Measurements from ENCODE around the gene KCNE1.
"Not testable (repeated sequence)": the region's sequence is repeated elsewhere in the genome, so short reads cannot be mapped to it uniquely, and the experiment has no call there.

Gene KCNE1

DNA sequence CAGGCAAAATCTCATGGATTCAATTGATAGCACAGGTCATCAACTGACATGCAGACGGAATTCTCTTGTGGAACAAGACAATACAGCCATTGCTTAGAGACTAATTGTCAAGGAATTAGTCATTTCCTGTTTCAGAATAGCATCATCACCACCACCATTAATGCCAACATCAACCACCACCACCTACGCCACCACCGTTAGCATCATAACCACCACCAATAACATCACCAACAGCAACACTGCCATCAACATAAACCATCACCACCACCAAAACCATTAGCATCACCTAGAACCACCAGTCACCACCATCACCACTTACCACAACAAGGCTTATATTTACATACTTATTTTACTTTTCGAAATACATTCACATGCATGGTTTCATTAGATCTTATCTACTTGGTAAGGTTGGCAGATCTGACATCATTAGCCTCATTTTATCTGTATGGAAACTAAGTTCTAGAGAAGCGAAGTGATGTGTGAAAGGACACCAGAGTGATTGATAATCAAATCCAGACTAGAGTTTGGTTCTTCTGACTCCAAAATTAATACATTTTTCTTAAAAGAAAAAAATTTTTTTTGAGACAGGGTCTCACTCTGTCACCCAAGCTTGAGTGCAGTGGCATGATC is 94.4 kb downstream of the KCNE1 start:
- not testable (repeated sequence) for DNase-seq (ENCODE audit: low spot score)

DNA sequence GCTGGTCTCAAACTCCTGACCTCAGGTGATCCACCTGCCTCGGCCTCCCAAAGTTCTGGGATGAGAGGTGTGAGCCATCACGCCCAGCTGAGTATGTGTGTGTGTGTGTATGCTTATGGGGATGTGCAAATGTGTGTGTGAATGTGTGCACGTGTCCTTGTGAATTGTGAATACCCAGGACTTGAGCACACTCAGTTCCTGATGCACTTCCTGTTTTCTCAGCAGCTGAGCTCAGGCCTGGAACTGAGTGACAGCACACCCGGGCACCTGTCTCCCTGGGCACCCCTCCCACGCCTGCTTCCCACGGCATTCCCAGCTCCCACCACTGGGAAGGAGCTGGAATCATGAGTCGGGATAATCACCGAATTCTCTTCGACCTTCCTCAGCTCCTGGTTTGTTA is 104.7 kb downstream of the KCNE1 start:
- DNase-seq (ENCODE audit: low spot score): not testable (repeated sequence)

DNA sequence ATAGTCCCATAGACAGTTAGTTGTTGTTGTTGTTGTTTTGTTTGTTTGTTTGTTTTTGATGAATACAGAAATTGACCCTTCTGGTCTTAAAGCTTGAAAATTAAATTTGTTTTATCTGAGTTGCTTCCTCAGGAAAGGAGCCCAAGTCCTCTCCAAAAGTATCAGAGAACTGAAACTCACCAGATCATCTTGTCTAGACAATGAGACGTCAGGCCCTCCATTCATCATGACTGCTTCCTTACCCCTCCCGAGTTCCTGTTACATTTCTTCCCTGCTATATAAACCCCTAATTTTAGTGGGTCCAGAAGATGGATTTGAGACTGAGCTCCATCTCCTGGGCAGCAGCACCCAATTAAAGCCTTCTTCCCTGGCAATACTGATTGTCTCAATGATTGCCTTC is 105.3 kb downstream of the KCNE1 start:
- DNase-seq (ENCODE audit: low spot score): not testable (repeated sequence)

DNA sequence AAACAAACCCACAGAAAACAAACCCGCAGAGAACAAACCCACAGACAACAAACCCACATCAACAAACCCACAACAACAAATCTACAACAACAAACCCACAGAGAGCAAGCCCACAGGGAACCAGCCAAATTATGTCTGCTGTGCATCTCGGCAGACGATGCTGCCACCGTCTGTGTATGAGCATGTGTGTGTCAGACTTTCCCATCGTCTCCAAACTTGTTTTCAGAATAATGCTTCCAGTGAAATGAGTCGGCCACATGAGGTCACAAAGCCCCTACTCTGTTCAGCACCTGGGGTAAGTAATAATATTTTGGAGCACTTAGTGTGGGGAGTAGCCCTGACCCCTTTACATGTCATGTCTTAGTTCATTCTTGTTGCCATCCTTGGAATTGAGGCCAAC is 105.9 kb downstream of the KCNE1 start:
- DNase-seq (ENCODE audit: low spot score): not testable (repeated sequence)

DNA sequence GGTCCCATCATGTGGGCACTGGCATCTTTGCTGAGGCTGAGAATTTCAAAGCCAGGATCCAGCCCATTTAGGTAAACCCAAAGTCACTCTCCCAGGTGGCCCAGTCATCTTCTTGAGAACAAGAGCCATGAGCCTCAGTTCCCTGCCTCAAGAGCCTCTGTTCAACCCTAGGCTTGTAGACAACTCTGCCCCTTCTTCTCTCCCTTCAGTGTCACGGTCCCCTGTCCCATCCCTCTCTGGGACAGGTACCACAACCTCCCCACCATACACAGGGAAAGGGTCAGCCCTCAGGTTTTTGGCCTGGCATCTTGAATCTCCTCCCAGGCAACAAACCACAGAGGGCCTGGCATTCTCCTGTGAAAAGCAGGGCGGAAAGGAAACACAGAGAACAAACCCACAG is 106.3 kb downstream of the KCNE1 start:
- DNase-seq (ENCODE audit: low spot score): not testable (repeated sequence)

DNA sequence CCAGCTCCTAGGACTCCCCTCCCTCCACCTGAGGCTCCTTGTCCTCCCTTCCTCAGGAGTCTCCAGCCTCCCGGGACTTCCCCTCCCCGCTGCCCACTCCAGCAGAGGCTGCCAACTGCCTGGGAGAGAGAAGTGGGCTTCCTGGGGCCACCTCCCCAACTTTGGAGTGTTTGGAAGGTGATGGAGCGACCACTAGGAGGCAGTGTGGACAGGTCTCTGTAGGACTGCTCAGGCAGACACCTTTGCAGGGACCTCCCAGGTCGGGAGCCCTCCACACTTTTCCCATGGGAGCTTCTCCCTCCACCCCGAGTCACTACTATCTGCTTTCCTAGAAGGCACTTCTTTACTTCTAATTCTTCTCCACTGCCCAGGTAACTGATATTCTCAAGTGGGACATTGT is 107.3 kb downstream of the KCNE1 start:
- DNase-seq (ENCODE audit: low spot score): not testable (repeated sequence)

DNA sequence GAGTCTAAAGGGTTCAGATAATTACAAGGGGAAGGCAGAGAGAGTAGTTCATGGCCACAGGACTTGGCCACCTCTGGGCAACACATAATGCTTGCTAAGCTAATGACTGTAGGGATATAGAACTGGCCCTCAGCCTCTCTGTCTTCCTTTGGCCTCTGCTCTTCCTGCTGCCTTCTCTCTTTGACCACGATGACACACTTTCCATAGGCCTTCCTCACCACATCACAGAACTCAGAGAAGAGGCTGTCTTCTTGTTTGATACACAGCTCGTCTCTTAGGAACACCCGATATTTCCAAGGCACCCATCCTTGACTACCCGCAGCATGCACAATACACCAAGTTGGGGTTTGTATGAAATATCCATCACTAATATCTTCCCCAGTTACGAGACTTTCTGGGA is 111.5 kb downstream of the KCNE1 start:
- not testable (repeated sequence) for DNase-seq (ENCODE audit: low spot score)
